ENCODE measurements around the gene MFAP4.

DNA sequence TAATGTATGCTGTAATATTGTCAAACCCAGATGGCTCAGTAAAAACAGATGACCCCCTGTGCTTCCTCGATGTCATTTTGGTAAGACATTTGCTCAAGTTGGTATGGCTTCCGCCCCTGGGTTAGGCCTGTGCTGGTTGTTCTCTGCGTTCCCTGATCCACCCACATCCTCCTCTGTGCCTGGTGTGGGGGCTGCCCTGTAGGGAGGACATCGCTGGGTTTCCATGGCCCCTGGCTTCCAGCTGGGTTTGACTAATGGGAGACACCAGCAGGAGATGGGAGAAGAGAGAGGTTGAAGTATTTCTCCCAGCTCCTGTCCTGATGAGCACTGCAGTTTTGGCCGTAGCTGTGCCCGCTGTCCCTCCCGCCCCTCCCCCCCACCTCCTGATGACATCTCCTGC, 4.4 kb upstream of the MFAP4 start:
- TF ChIP-seq, protein P1, sequence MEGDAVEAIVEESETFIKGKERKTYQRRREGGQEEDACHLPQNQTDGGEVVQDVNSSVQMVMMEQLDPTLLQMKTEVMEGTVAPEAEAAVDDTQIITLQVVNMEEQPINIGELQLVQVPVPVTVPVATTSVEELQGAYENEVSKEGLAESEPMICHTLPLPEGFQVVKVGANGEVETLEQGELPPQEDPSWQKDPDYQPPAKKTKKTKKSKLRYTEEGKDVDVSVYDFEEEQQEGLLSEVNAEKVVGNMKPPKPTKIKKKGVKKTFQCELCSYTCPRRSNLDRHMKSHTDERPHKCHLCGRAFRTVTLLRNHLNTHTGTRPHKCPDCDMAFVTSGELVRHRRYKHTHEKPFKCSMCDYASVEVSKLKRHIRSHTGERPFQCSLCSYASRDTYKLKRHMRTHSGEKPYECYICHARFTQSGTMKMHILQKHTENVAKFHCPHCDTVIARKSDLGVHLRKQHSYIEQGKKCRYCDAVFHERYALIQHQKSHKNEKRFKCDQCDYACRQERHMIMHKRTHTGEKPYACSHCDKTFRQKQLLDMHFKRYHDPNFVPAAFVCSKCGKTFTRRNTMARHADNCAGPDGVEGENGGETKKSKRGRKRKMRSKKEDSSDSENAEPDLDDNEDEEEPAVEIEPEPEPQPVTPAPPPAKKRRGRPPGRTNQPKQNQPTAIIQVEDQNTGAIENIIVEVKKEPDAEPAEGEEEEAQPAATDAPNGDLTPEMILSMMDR (IDR thresholded peaks at IDR 0.05), result no peak
- TF ChIP-seq POLR2A (IDR thresholded peaks at IDR 0.05) (no peak), POLR2AphosphoS5 (IDR thresholded peaks at IDR 0.05) (no peak)
